Gastroesophageal sphincter (tissue), 4 donors: ENCODE measurements around the gene PTGFR. TPM values are rescaled to one million over a fixed set of nuclear protein-coding genes. Genes with fewer than 3 reads are reported as not detected.

Experiments
- ATAC-seq: fragments of 150-250 bp; one replicate; pipeline ENCODE4 v1.9.1; 2016; ENCODE audit warnings: mild to moderate bottlenecking, moderate library complexity
- H3K27ac ChIP-seq, 4 donors: fragments of 200-600 bp; sonication (generic) in 3 of 4; 1 replicate in 3 of 4; 2 replicates in 1 of 4; pipeline ENCODE4 v1.5.1; 2016 to 2019
- H3K27me3 ChIP-seq: fragments of 200-600 bp; sonication (generic); one replicate; pipeline ENCODE4 v1.5.1; 2019
- H3K36me3 ChIP-seq, 2 donors: fragments of 200-600 bp; sonication (generic); one replicate each; pipeline ENCODE4 v1.5.1; 2019; ENCODE audit warnings: control low read depth in 1 of 2
- H3K4me1 ChIP-seq, 3 donors: fragments of 200-600 bp; sonication (generic); 1 replicate in 2 of 3; 2 replicates in 1 of 3; pipeline ENCODE4 v1.5.1; 2016 to 2019; ENCODE audit warnings: control low read depth in 2 of 3
- H3K4me3 ChIP-seq, 2 donors: fragments of 200-600 bp; sonication (generic); one replicate each; pipeline ENCODE4 v1.5.1; 2019; ENCODE audit warnings: mild to moderate bottlenecking in 1 of 2, moderate library complexity in 1 of 2
- H3K9me3 ChIP-seq, 3 donors: fragments of 200-600 bp; sonication (generic); one replicate each; pipeline ENCODE4 v1.5.1; 2017 to 2019; ENCODE audit warnings: control low read depth in 2 of 3
- CTCF ChIP-seq, 4 experiments: fragments of 200-600 bp in 2 of 4; fragments of 450-650 bp in 2 of 4; sonication (generic) in 1 of 4; IDR thresholded peaks; one replicate each; pipeline ENCODE4 v1.5.1; 2017 to 2019; ENCODE audit warnings: antibody characterized with exemption in 4 of 4, mild to moderate bottlenecking in 2 of 4, moderate library complexity in 2 of 4
- EP300 ChIP-seq: sonication (generic); formaldehyde crosslinking; IDR thresholded peaks from one replicate; pipeline ENCODE4 v1.6.1; 2017; ENCODE audit warnings: antibody characterized with exemption, mild to moderate bottlenecking
- POLR2A ChIP-seq, 2 donors: fragments of 450-650 bp; IDR thresholded peaks; one replicate each; pipeline ENCODE4 v1.6.1; 2017; ENCODE audit warnings: antibody characterized with exemption in 2 of 2, mild to moderate bottlenecking in 2 of 2, moderate library complexity in 1 of 2
- POLR2AphosphoS5 ChIP-seq: sonication (generic); formaldehyde crosslinking; IDR thresholded peaks from one replicate; pipeline ENCODE4 v1.6.1; 2017; ENCODE audit warnings: antibody characterized with exemption
- WGBS, 2 donors: methylation state at CpG; one replicate each; pipeline ENCODE4 v1.1.5; 2018; ENCODE audit warnings: low coverage in 1 of 2; 5-methylcytosine and 5-hydroxymethylcytosine counted together
- total RNA-seq, 4 donors: library from RNA; depleted of rRNA; stranded (reverse); fragments of >200 nt; gene quantifications; one replicate each; pipeline ENCODE4 v1.1.0, GENCODE V29; 2016

Gene PTGFR
- 10 to 100 TPM in 2 of 4 donors, 1 to 10 TPM in 2; 2.0 to 42.8 (median 7.4) TPM for total RNA-seq

DNA sequence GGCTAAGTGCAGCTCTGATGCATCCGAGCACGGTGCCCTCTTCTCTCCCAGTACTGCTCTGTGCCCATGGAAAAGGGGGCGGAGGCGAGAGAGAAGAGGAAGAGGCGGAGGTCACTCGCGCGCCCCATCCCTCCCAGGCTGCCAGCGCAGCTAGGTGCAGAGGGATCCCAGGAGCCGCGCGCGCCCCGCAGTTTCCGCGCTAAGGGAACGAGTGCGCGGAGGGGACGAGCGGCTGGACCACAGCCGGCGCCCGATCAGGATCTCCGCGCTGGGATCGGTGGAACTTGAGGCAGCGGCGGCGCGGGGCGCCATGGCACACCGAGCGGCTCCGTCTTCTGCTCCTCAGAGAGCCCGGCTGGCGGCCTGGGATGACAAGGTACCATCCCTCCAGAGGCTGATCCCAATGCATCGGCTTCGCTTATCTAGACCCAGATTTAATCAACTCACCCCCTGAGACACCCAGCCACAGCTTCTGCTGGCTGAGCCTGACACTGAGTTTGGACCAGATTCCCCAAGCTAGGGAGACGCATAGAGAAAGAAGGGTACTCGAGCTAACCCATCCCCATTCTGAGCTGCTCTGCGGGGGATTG is at the start of gene PTGFR:
PTGFR (plus strand) TSS at position 114 of the 590 bp plus-strand sequence. CDS start 1,770 bp downstream, outside the sequence.
- Histone ChIP-seq H3K9me3 (peaks cover 0 to 6% (median 0%) of the 10 kb centered on the region in 3 donors), H3K27ac (peak within 1 kb of the TSS; percentile 34 to 82 (median 71)), H3K4me3 (peak within 1 kb of the TSS; percentile 65 to 73), H3K36me3 (no peaks in the 10 kb centered on the region), H3K4me1 (peaks cover 0 to 20% (median 0%) of the 10 kb centered on the region in 3 donors), H3K27me3 (no peaks in the 10 kb centered on the region)
- peak; percentile 73 for ATAC-seq
- whole genome bisulfite sequencing, 2 donors = 0 to 7% methylated on average over 2 to 10 of the region's 42 CpGs
- TF ChIP-seq CTCF (IDR thresholded peaks at IDR 0.05) (no peak), POLR2A (IDR thresholded peaks at IDR 0.05) (peak; percentile 37 to 52)

DNA sequence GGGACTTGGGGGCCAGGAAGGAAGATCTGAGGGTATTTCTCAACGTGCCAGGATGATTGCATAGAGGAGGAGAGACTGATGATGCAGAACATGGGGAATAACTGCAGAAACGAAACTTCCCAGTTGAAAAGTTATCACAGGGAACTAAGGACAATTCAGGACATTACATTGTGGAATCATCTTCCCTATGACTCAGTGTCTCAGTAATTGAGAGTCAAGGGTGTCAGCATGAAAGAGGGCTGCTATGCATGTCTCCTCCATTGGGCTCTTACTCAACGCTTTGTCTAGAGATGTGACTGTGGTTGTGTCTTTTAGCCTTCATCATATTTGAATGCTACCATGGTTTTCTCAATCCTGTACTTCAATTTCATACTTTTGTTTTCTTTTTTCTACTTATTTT is 48.9 kb upstream of the PTGFR start:
- H3K9me3 ChIP-seq = no peaks in the 10 kb centered on the region
- TF ChIP-seq EP300 = no peak
- TF ChIP-seq POLR2A (IDR thresholded peaks at IDR 0.05) = no peak
- H3K36me3 ChIP-seq = no peaks in the 10 kb centered on the region
- ATAC-seq = no peak
- 65 to 68% methylated on average over 3 of the region's 3 CpGs for WGBS, 2 donors
- no peaks in the 10 kb centered on the region for H3K4me1 ChIP-seq
- no peak overlapping the region for H3K4me3 ChIP-seq
- no peaks in the 10 kb centered on the region for H3K27me3 ChIP-seq
- no peak overlapping the region for H3K27ac ChIP-seq

GRCh38 chr1:78447086-78447485 is 43.7 kb upstream of the PTGFR start:
- Histone ChIP-seq H3K27ac (no peak overlapping the region), H3K36me3 (no peaks in the 10 kb centered on the region), H3K27me3 (no peaks in the 10 kb centered on the region), H3K9me3 (no peaks in the 10 kb centered on the region), H3K4me3 (no peak overlapping the region), H3K4me1 (no peaks in the 10 kb centered on the region)
- ATAC-seq = no peak
- TF ChIP-seq CTCF (IDR thresholded peaks at IDR 0.05) = no peak
- no peak for TF ChIP-seq POLR2A (IDR thresholded peaks at IDR 0.05)
- TF ChIP-seq POLR2AphosphoS5 = no peak
- no peak for TF ChIP-seq EP300

DNA sequence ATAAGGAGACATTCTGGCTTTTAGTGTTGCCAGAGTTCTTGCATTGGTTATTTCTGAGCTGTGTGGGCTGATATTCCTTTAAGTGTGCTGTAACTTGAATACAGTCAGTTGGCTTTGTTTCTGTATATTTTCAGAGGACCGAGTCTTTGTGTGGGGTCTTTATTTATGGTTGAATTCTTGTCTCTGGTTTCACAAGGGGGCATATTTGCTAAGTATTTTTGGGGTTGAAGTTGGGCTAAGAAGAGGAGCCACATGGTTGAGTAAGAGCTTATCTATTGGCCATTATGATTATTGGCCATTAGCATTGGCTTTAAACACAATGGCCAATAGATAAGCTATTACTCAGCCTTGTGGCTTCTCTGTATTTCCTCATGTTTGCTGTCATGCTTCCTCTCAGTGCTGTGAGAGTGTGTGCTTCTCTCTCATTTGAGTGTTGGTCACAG is 26.3 kb upstream of the PTGFR start:
- Histone ChIP-seq H3K27me3 (no peaks in the 10 kb centered on the region), H3K4me3 (no peak overlapping the region), H3K4me1 (no peaks in the 10 kb centered on the region), H3K9me3 (peaks cover 0 to 10% (median 0%) of the 10 kb centered on the region in 3 donors), H3K36me3 (no peaks in the 10 kb centered on the region), H3K27ac (no peak overlapping the region)
- no peak for ATAC-seq
- TF ChIP-seq POLR2A (IDR thresholded peaks at IDR 0.05) (no peak), CTCF (IDR thresholded peaks at IDR 0.05) (no peak), EP300 (no peak), POLR2AphosphoS5 (no peak)
- 67 to 80% methylated on average over 1 of the region's 1 CpG for WGBS, 2 donors

DNA sequence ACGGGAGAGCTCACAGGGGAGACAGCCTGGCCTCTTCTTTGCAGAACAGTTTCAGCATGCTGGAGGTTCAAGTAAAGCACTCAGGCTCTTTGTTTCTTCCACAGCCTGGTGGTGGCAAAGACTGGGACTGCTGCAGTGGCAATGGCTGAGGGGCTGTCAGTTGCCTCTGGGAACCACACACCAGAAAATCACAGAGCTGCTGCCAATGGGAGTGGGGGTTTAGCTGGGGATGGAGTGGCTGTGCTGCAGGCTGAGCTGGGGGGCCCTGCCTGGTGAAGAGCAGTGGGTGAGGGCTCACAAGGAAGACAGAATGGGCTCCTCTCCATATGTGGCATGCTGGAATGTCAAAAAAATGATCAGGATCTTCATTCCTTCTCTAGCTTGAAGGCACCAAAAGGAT is 25.6 kb upstream of the PTGFR start:
- Histone ChIP-seq H3K9me3 (peaks cover 0 to 10% (median 0%) of the 10 kb centered on the region in 3 donors), H3K36me3 (no peaks in the 10 kb centered on the region), H3K27ac (no peak overlapping the region), H3K4me1 (no peaks in the 10 kb centered on the region), H3K4me3 (no peak overlapping the region), H3K27me3 (no peaks in the 10 kb centered on the region)
- WGBS, 2 donors = no CpG with 5 or more reads among the region's 1 CpG
- ATAC-seq = no peak
- no peak for TF ChIP-seq CTCF (IDR thresholded peaks at IDR 0.05)
- TF ChIP-seq POLR2A (IDR thresholded peaks at IDR 0.05) = no peak
- TF ChIP-seq POLR2AphosphoS5 = no peak
- no peak for TF ChIP-seq EP300
